HT-29 (cell line): ENCODE measurements around the gene USP6NL. TPM values are rescaled to one million over a fixed set of nuclear protein-coding genes. Genes with fewer than 3 reads are reported as not detected.
"Not testable (repeated sequence)": the region's sequence is repeated elsewhere in the genome, so short reads cannot be mapped to it uniquely, and the experiment has no call there.

Source experiments
- DNase-seq: peaks from one replicate; pipeline ENCODE4 v3.0.0-alpha.2; 2015; ENCODE audit warnings: low spot score
- total RNA-seq: library from RNA; depleted of rRNA; stranded (reverse); fragments of >200 nt; shearing (Covaris generic); gene quantifications from 2 replicates; pipeline ENCODE4 v1.2.3, GENCODE V29; 2014

The USP6NL gene
- total RNA-seq, 1 experiment from 2014 or later: 18.6 TPM

- DNase-seq: no peak
Measured at GRCh38 chr10:11448545-11449244, 162.8 kb downstream of the USP6NL start.

GRCh38 chr10:11448190-11448544, 163.3 kb downstream of the USP6NL start:
- no peak for DNase-seq

DNA sequence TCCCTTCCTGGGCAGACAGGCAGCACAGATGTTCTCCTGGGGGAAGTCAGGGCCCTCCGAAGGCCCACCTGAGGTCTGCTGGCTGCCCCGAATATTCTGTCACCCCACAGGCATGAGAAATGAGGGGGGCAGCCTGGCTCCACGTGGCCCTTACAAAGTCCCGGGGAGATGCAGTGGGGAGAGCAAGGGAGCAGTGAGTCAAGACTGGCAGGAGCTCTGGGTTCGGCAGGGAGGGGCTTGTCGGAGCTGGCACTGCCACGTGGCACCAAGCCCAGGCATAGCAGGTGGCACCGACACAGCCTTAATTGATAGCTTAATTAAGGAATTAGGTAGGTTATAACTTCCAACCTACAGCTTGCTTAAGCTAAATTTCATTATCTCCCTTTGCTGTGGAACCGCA, 163.9 kb downstream of the USP6NL start:
- no peak for DNase-seq

DNA sequence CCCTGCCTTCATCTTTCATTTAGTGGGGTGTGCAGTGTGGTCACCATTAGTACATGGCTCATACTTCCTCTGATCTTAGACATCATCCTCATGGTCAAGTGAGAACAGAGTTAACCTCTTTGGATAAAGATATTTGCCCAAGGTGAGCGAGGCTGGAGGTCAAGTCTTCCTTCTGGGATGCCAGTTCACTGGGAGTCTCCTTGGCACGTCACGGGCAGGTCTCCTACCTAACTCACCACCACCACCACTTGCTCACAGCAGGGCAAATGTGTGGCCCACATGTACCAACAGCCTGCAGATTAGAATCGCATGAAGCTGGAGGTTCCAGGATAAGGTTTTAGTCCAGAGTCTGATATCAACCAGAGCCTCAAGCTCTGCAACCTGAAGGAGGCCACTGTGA, 164.6 kb downstream of the USP6NL start:
- DNase-seq: no peak

DNA sequence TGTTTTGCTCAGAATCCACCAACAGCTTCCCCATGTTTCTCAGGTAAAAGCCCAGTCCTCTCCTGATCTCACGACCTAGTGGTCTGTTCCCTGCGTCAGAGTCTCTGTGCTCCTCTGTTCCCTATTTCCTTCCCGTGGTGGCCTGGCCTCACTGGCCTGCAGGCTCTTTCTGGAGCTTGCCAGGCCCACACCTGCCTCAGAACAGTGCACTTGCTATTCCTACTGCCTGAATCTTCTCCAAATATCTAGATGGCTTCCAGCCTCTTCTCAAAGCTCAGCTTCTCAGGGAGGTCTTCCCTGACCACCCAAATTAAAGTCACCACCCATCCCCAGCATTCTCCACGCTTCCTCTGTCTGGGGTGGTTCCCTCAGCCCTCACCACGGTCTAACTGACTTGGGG, 165.3 kb downstream of the USP6NL start:
- DNase-seq: no peak

DNA sequence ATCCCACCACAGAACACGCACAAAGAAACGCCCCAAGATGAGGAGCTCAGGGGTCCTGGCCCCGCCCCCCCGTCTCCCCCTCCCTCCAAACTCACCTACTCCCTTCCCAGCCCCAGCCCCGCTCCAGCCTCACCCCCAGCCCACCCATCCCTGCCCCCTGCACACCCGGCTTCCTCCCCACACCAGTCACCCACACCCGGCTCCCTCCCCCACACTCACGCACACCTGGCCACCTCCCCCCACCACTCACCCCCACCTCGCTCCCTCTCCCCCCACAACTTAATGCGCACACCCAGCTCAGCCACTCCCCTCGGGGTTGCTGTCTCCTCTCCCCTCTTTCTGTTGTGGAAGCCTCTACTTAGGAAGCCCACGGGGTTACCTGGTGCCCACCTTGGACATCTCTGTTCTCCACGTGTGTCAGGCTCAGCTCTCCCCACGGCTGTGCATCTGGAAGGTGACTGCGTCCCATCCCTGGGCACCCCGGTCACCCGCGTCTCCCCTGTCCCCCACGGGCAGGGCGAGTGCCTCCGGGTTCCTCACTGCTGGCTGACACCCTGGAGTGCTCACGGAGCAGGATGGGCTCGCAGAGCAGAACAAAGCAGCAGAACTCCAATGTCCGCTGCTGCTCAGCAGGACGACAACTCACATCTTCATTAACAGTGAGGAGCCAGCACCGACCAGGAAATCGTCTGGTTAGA, 166.8 kb downstream of the USP6NL start:
- DNase-seq: no peak

DNA sequence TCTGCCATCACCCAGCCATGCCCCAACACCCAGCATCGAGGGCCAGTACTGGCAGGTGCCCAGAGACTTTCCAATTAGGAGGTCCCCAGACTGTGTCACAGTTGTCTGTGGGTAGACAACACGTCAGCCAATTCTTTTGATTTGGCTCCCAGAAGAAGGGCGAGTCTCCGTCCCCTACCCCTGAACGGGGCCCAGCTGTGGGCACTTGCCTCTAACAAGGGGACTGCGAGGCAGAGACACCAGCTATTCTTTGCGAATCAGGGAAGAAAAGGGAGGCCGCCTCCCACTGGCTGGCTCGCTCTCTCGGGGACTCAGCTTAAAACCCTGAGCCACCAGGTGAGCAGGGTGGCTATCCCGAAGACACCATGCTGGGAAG, 167.3 kb downstream of the USP6NL start:
- no peak for DNase-seq

DNA sequence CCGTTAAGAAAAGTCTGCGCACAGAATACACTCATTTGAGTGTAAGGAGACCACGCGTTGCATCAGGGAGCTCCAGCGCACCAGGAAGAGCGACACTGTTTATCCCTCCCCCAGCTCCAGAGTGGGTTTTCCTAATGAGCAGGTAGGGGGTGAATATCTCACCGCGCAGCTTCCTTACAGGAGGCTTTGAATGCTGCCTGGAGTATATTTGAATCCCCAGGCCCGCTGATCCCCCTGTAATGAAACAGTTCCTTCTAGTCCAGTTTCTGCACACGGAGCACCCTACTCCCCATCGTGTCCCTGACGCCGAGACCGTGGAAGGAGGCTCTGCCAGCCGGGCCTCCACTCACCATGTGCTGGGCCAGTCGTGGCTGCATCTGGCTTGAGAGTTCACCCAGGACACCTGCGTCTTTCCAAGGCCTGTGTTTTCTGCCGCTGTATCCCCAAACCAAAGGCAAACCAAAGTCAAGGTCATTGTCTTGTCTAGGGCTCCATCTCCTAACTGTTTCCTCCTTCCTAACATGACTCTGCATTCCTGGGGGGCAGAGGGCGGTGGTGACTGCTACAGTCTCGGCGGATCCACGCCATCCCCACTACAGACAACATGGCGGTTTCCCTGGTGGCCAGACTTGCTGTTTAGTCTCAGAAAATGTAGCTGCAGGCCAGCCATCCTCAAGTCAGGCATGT, 167.8 kb downstream of the USP6NL start:
- DNase-seq: no peak

GRCh38 chr10:11442001-11442773, 169.3 kb downstream of the USP6NL start:
- DNase-seq: no peak

- DNase-seq: no peak
Measured at GRCh38 chr10:11441151-11441535, 170.3 kb downstream of the USP6NL start.

GRCh38 chr10:11440250-11441150, 170.9 kb downstream of the USP6NL start:
- DNase-seq: no peak

DNA sequence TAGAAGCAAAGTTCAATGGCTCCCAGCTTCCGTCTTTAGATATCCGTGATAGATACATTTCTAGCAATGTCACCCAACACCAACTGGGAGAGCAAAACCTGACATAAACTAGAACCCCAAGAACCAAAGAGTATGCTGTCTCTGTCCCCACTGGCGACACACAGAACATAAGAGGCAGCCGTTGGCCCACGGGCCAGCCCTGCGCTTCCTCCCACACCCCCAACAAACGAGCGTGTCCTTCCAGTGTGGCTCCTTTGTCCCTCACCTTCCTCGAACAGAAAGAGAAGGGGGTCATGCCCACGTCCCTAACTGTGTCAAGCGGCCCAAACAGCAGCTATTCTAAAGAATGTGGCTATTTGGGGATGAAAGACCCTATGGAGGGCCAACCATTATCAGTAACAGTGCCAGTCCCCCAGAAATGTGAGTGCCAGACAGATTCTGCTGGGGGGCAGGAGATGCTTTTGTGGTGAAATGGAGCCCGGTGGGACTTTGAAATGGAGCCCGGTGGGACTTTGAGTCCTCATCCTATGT, 171.9 kb downstream of the USP6NL start:
- no peak for DNase-seq

DNA sequence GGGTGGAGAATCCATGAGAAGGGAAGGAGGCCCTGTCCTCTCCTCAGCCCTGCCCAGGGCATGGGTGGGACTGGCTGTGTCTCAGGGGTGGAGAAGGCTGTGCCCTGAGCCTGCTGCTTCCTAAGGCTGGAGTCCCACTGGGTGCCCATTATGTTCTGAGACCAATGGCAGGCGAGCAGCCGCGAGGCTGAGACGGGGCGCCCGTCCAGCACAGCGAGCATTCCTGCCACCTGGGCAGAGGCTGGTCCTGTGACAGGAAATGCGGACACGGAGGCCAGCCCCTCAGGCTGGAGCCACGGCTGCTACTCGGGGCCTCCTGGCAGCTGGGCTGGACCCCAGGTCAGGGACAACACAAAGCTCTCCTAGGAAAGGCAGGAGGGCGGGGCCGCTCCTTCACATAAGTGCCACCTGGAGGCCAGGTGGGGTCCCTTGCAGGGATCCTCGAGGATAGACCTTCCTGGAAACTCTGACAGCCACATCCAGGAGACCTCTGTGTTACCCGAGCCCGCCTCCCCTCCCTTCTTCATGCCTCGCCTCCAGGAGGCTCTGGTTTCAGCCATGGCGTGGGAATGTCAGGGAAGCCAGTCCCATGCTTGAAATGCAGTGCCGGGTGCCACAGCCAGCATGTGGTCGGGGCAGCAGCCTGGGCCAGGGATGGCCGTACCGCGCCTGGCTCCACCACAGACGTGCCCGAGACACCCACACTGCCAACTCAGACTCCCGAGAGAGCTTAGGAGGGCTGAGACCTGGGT, 173.9 kb downstream of the USP6NL start:
- no peak for DNase-seq

- not testable (repeated sequence) for DNase-seq
Measured at GRCh38 chr10:11436445-11436844, 175.0 kb downstream of the USP6NL start.

GRCh38 chr10:11435581-11435981, 175.9 kb downstream of the USP6NL start:
- no peak for DNase-seq

- DNase-seq: peak; percentile 26
Measured at GRCh38 chr10:11434324-11434723, 177.1 kb downstream of the USP6NL start.

DNA sequence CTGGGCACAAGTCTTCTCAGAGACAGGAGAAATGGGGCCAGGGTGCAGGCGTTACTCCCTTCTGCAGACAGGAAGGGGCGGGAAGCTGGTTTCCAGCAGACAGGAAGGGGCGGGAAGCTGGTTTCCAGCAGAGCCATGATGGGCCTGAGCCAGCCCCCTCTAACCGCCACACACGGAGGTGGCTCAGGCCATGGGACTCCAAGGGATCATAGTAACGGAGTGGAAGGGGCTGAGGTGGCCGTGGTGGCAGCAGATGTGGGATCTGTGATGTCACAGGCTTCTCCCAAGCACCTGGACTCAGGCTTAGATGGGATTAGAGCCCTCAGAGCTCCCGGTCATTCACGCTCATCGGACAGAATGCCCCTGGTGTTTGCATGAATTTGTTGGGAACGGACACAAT, 177.8 kb downstream of the USP6NL start:
- DNase-seq: no peak

DNA sequence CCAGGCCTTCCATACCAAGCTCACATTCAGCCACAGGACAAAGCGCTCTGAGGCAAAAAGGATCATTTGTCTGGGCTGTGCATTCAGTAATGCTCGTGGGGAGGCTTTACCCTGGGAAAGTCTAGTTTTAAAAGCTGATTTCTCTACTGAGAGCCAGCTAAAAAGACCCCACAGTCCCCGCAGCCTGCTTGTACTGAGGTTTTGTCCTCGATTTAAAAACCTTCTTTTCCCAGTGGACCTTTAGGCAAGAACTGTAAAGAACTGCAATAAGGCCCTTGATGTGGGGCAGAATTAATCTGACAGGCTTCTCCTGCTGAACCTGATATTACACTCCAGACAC, 180.3 kb downstream of the USP6NL start:
- DNase-seq: no peak

DNA sequence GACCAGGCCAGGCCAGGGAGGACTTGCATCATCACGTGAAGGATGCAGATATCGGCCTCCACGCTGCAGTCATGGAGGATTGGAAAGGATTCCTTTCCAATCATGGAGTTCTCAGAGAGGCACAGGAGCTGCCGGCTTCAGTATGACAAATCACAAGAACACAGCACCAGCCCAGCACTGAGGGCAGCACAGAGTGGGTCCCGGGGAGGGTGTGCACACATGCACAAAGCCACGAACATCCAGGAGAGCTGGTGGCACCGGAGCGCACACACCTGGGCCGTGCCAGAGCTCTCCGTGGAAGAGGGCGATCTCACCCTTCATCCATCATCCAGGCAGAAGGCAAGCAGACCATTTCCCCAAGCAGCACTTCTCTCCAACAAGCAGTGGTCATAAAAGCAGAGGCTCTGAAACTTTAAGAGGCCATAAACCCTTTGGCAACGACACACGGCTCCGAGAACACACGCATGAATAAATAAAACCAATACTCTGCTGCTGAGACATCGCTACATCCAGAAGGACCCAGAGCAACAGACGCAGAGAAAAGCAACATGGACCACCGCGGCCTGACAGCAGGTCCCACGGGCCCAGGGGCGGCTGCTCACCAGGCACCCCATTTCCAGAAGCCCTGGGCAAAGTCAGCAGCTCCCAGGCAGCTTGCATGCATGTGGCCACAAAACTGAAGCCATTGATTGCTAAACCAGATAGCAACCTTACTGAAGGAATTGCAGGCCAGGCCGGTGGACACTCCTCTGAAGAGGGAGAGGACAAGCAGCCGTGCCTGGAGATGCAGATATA, 180.8 kb downstream of the USP6NL start:
- DNase-seq: no peak
